ENCODE results near the gene FAM222A.

DNA sequence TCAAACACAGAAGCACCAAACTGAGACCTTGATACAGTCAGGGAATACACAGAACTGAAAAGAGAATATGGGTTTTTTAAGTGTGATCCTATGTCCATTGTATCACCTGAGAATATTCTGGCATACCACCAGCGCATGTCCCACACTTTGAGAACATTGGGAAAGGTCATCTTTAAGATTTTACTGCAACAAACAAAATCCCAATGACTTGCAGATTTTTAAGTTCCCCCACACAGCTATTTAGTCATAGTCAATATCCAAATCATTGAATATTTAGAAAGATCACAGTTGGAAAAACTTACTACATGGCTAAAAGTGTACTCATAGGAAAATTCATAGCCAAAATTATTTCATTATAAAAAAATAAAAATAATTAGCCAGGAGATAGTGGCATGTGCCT lies 65.1 kb downstream of the FAM222A start:
- TF ChIP-seq, protein P1, sequence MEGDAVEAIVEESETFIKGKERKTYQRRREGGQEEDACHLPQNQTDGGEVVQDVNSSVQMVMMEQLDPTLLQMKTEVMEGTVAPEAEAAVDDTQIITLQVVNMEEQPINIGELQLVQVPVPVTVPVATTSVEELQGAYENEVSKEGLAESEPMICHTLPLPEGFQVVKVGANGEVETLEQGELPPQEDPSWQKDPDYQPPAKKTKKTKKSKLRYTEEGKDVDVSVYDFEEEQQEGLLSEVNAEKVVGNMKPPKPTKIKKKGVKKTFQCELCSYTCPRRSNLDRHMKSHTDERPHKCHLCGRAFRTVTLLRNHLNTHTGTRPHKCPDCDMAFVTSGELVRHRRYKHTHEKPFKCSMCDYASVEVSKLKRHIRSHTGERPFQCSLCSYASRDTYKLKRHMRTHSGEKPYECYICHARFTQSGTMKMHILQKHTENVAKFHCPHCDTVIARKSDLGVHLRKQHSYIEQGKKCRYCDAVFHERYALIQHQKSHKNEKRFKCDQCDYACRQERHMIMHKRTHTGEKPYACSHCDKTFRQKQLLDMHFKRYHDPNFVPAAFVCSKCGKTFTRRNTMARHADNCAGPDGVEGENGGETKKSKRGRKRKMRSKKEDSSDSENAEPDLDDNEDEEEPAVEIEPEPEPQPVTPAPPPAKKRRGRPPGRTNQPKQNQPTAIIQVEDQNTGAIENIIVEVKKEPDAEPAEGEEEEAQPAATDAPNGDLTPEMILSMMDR (conservative IDR thresholded peaks at IDR 0.05; ENCODE audit: low read depth, low read length) = no peak
- TF ChIP-seq EZH2 (IDR thresholded peaks at IDR 0.05; ENCODE audit: borderline replicate concordance, low read depth, low read length, poor library complexity, severe bottlenecking) = no peak
